HG03571 (cell line): ENCODE results near the gene C9orf78.

Experiments used
- ATAC-seq: cut with Tn5 transposase; IDR thresholded peaks from one replicate; pipeline ENCODE4 v1.9.1; 2021; ENCODE audit not compliant: unreplicated experiment

The C9orf78 gene

GRCh38 chr9:129835128-129835859 is at the start of gene C9orf78, which contains the start of gene USP20:
Gene C9orf78 (minus strand): TSS chr9:129835275. CDS start chr9:129835221, 54 bp downstream.
Gene USP20 (plus strand): TSS chr9:129835458. CDS start chr9:129852556, 17,098 bp downstream.
- peak; percentile 90 for ATAC-seq

GRCh38 chr9:129884220-129885017 is 49.3 kb upstream of the C9orf78 start:
- peak; percentile 44 for ATAC-seq

GRCh38 chr9:129881547-129882324 is 46.7 kb upstream of the C9orf78 start:
- ATAC-seq, result no peak

GRCh38 chr9:129880654-129881546 is 45.8 kb upstream of the C9orf78 start:
- ATAC-seq, result no peak

- no peak for ATAC-seq
These were observed 45.0 kb upstream of the C9orf78 start for GRCh38 chr9:129879991-129880653.

- no peak for ATAC-seq
These were observed 44.1 kb upstream of the C9orf78 start for GRCh38 chr9:129879103-129879699.

GRCh38 chr9:129878291-129878690 is 43.2 kb upstream of the C9orf78 start:
- no peak for ATAC-seq

GRCh38 chr9:129876815-129877214 is 41.7 kb upstream of the C9orf78 start:
- ATAC-seq, result no peak

GRCh38 chr9:129875687-129876395 is 40.8 kb upstream of the C9orf78 start:
- ATAC-seq, result no peak

GRCh38 chr9:129875181-129875611 is 40.1 kb upstream of the C9orf78 start:
- no peak for ATAC-seq

- ATAC-seq, result no peak
These were observed 39.4 kb upstream of the C9orf78 start for GRCh38 chr9:129874261-129875101.

- no peak for ATAC-seq
These were observed 38.6 kb upstream of the C9orf78 start for GRCh38 chr9:129873563-129874190.

GRCh38 chr9:129871046-129871445 is 36.0 kb upstream of the C9orf78 start:
- no peak for ATAC-seq

GRCh38 chr9:129869585-129870501 is 34.8 kb upstream of the C9orf78 start:
- ATAC-seq, result no peak

GRCh38 chr9:129868872-129869486 is 33.9 kb upstream of the C9orf78 start:
- ATAC-seq, result no peak
